Measurements from ENCODE around the gene SOWAHB.

- TF ChIP-seq CTCF (IDR thresholded peaks at IDR 0.05) (no peak), EZH2 (IDR thresholded peaks at IDR 0.05; ENCODE audit: borderline replicate concordance, insufficient read depth, low read depth, low read length, poor library complexity, severe bottlenecking) (no peak)
Observed at GRCh38 chr4:76882630-76883029, 15.3 kb downstream of the SOWAHB start.

Data from B cell (primary cell).